RWPE1 (cell line): Measurements from ENCODE around the gene PTTG1.

ENCODE experiments used
- CTCF ChIA-PET: fragments of 350-600 bp; sonication (Branson Sonifier 250); formaldehyde crosslinking; extraction: SDS; loops from one replicate; lab custom pipeline; 2021; lab: Yijun Ruan, JAX
- POLR2A ChIA-PET: fragments of 400-600 bp; formaldehyde crosslinking; extraction: SDS; loops from one replicate; lab custom pipeline; 2020; ENCODE audit warnings: antibody characterized with exemption; ENCODE audit not compliant: low non-redundant PET; lab: Yijun Ruan, JAX
- DNase-seq: peaks from one replicate; pipeline ENCODE4 v3.0.0; 2012; ENCODE audit warnings: low spot score
- H3K27ac ChIP-seq: fragments of 450-650 bp; 2 replicates; pipeline ENCODE4 v1.5.1; 2017
- CTCF ChIP-seq: fragments of 450-650 bp; conservative IDR thresholded peaks from 2 replicates; pipeline ENCODE4 v1.5.1; 2017; ENCODE audit warnings: low read depth, mild to moderate bottlenecking

PTTG1 gene

GRCh38 chr5:160390787-160391696, 30.6 kb upstream of the PTTG1 start:
- H3K27ac ChIP-seq: no peak overlapping the region
- no peak for DNase-seq
- ChIA-PET POLR2A (no interaction called here), CTCF (interaction anchor here (0.6 to 1.9 kb wide), 33 partner anchors 9 to 1988 kb away, joined by 3 to 15 read pairs (median 4); partner anchors contain the start of genes C1QTNF2 and FAM200C)
- TF ChIP-seq CTCF: peak; percentile 75

DNA sequence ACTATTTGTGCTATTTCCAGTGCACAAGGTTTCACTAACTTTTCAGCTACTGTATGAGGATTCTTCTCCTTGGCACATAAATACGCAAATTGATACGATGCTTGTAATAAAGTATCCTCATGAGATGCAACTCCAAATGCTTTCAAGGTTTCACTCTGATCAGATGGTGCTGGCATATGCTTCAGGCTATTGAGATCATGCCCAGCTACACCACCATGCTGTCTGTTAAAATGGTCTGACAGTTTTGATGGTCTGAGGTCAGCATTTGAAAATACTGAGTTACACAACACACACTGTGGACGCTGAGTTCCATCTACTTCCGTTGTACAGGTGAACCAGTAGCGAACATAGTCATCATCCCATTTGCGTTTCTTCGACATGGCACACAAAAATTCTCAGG, 26.5 kb upstream of the PTTG1 start:
- H3K27ac ChIP-seq: no peak overlapping the region
- CTCF ChIA-PET: no interaction called here
- TF ChIP-seq CTCF: no peak
- DNase-seq: no peak
- POLR2A ChIA-PET: no interaction called here

DNA sequence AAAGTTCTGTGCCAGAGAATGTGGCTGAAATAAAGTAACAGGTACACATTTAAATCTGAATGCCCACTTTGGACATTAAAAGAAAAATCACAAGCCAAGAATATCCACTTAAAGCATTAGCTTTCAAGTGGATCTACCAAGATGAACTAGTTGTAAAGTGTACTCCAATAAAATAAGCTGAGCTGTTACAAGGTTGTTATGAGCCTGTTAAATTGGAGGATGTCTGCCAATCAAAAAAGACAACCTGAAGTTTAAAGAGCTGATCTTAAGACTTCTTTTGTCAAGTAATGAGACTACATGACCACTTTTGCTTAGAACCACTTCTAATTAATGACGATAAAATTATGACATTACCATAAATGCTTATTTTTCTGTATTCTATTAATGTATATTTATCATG, 24.2 kb upstream of the PTTG1 start:
- H3K27ac ChIP-seq: no peak overlapping the region
- no peak for TF ChIP-seq CTCF
- POLR2A ChIA-PET: interaction anchor here (0.6 kb wide), 1 partner anchor 397 kb away, joined by 5 read pairs; no protein-coding TSS in a partner anchor
- no peak for DNase-seq
- CTCF ChIA-PET: interaction anchor here (1.0 kb wide), 1 partner anchor 107 kb away, joined by 3 read pairs; no protein-coding TSS in a partner anchor

- TF ChIP-seq CTCF: no peak
- DNase-seq: no peak
- ChIA-PET CTCF (interaction anchor here (1.4 to 2.2 kb wide), 2 partner anchors 8 to 377 kb away, joined by 5 to 10 read pairs; no protein-coding TSS in a partner anchor), POLR2A (no interaction called here)
- H3K27ac ChIP-seq: no peak overlapping the region
Measured at GRCh38 chr5:160398806-160399205, 22.8 kb upstream of the PTTG1 start.

DNA sequence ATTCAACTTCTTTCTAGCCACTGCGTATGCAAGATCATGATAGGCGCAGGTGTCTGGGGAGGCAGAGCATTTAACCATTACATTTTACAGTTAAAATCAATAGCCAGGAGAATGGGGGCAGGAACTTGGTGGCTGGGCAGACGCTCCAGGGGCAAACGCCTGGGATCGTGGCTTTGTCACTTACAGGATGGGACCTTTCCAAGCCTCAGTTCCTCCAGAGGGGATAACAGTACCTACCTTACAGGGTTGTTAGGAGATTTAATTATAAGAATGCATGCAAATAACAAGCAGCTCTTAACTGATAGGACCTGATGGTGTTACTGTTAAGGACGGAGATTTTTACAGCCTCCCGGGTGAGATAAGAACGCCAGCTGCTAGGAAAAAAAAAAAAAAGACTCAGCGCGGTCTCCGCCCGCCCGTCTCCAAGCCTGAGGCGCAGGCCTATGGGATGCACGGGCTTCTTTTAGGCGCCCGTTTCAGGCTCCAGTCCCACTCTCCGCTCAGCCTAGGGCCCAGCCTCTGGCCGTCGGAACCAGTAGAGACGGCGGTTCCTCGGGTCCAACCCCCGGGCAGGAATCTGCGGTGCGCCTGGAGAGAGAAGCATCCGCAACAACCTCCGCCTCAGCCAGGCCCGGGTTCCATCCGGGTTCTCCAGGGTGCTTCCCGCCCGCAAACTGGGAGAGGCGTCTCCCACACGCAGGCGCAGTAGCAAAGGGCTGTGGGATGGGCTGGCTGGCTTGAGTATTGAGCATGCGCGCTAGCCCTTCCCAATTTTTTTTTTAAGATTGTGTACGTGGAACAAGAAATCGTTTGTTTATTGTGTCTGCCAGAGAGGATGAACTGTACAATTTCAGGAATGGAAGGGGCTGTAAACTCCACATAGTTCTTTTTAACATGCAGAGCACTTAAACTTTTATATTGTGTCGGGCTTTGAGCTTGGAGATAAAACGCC, 22.0 kb upstream of the PTTG1 start, which contains the start of gene FAM200C:
TSS of gene FAM200C (minus strand) at position 653 of the 952 bp plus-strand sequence. CDS start 4,564 bp downstream, outside the sequence.
- peak within 1 kb of the TSS; percentile 76 for H3K27ac ChIP-seq
- no peak for TF ChIP-seq CTCF
- POLR2A ChIA-PET: interaction anchor here (0.6 to 1.0 kb wide), 4 partner anchors 14 to 173 kb away, joined by 3 to 5 read pairs (median 4); no protein-coding TSS in a partner anchor
- DNase-seq: peak; percentile 100
- CTCF ChIA-PET: interaction anchor here (0.5 to 2.2 kb wide), 3 partner anchors 9 to 378 kb away, joined by 4 to 10 read pairs (median 5); no protein-coding TSS in a partner anchor
